HG03520 (cell line): ENCODE data around the gene HOXC6.

Experiments used
- ATAC-seq: cut with Tn5 transposase; IDR thresholded peaks from one replicate; pipeline ENCODE4 v1.9.1; 2021; ENCODE audit warnings: mild to moderate bottlenecking, moderate library complexity; ENCODE audit not compliant: unreplicated experiment

The HOXC6 gene

DNA sequence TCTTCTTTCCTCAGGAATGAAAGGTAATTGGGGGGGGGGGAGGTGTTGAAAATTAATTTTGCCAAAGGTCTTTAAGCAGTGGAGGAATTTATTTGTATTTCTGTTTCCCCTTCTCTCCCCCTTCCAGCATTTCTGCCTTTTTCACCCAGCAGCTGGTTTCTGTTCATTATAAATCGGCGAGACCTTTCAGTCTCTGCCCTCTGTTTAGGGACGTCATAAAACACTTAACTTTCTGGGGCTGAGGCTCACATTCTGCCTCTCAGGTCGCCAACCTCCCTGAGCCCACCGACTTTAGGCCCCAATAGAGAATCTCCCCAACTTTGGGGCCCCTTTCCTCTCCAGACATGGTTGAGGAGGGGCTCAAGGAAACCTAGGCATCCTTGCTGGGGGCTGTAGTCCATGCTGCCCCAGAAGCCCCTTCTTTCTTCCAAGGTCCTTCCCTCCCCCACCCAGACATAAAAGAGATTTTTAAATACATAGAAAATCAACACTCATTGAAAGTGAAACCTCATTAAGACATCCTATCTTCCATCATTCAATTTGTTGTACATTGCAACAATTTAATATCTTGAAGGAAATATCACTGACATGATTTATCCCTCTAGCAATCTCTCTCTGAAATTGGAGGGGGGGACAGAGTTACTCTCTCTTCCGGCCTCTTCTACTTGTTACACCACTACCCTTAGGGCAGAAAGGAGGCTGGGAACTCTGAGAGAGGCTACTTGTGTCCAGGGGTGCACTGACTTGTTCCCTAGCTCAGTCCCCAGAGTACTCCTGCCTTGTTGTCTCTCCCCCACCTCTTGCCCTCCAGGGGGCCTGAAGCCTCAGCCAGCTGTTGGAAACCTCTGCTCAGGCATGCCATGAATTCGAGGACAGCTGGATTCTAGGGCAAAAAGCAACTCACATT lies 2.5 kb upstream of the HOXC6 start:
- no peak for ATAC-seq

GRCh38 chr12:54026640-54027441 lies 1.4 kb upstream of the HOXC6 start:
- ATAC-seq = no peak

DNA sequence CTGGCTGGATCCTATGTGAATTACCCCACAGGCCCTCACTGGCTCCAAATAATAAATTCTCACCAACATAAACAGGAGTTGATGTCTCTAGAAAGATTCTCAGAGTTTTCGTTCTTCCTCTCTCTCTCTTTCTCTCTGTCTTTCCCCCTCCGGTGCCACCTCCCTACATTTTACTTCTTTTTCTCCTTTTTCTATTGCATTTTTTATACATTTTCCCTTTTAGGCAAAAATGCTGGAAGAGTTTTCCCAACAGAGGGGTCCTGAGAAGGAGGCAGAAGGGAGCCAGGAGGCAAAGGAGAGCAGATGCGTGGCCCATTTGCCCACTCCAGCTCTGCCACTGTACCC lies 826 bp upstream of the HOXC6 start:
- no peak for ATAC-seq

DNA sequence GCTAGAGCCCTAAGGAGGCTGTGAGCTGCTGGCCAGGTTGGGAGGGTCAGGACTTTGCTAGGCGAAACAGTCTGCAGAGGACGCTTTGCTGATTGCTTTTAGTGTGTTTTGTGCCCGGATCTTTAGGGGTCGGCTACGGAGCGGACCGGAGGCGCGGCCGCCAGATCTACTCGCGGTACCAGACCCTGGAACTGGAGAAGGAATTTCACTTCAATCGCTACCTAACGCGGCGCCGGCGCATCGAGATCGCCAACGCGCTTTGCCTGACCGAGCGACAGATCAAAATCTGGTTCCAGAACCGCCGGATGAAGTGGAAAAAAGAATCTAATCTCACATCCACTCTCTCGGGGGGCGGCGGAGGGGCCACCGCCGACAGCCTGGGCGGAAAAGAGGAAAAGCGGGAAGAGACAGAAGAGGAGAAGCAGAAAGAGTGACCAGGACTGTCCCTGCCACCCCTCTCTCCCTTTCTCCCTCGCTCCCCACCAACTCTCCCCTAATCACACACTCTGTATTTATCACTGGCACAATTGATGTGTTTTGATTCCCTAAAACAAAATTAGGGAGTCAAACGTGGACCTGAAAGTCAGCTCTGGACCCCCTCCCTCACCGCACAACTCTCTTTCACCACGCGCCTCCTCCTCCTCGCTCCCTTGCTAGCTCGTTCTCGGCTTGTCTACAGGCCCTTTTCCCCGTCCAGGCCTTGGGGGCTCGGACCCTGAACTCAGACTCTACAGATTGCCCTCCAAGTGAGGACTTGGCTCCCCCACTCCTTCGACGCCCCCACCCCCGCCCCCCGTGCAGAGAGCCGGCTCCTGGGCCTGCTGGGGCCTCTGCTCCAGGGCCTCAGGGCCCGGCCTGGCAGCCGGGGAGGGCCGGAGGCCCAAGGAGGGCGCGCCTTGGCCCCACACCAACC lies 1.5 kb downstream of the HOXC6 start:
- no peak for ATAC-seq

- no peak for ATAC-seq
Observed at GRCh38 chr12:54030442-54030801, 2.2 kb downstream of the HOXC6 start.

DNA sequence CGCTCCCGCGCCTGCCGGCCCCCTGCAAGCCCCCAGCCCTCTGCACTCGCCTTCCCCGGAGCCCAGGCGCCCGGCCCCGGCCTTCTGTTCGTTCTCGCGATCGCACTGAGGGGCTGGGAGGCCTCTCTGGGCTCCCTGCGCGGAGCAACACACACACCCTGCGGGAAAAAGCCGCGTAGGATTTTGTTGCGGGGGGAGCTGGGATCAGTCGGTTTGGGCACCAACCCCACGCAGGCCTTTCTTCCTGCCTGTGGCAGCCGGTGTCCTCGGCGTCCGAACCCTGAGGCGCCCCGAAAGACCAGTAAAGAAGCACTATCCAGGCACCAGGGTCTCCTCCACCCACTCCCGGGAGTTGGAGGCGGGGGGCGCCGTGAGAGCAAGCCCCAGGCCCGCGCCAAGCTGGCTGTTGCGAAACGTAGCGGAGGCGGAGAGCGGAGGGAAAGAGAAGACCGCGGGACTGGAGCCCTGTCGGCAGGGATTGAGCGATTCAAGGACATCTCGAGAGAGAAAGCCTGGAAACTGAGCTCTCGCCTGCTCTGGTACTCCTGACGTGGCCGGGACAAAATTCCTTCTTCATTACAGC lies 2.7 kb downstream of the HOXC6 start:
- no peak for ATAC-seq

- ATAC-seq = no peak
Observed at GRCh38 chr12:54031480-54031879, 3.2 kb downstream of the HOXC6 start.

DNA sequence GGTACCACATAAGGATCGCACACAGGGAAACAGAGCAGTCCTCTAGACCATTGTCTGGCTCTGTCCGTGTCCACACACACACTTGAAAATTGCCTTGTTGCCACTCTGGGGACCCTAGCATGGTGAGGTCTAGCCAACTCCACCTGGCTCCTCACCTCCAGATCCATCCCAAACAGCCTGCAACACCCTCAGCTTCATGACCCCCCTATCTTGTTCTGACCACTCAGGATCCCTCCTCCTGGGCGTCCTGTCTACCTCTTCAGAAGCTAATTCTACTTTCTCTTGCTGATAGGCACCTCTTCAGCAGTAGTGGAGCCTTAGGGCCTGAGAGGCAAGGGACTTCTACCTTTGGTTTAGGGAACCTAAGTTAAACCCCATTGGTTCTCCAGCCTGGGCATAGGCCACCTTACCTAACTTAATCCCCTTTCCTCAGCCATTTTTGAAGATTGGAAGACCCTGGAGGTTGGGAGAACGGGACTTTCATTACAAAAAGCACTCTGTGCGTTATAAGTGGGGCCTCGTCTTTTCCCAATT lies 3.9 kb downstream of the HOXC6 start:
- ATAC-seq = no peak

DNA sequence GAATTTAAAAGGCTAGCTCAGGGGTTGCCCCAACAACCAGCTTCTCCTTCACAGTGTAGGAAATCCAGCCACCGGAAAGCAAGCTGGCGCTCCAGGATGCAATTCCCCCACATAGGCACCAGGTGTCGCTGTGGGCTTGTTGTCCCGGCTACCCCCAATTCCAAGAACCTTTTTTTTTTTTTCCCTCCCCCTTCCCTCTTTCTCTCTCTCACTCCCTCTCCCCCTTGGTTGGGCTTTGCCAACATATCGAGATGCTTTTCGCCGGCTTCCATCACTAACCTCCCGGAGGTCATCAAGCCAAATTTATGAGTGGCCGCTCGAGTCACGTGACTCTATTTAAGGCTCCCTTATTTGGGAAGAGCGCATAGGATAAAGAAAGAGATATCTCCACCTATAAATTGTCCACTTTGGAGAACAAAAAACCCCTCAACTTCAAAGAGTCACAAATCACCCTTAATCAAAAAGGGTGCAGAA lies 4.4 kb downstream of the HOXC6 start, which contains the start of gene HOXC5:
Gene HOXC5 (plus strand): TSS at position 424 of the 474 bp plus-strand sequence. CDS start 73 bp downstream, outside the sequence.
- no peak for ATAC-seq

DNA sequence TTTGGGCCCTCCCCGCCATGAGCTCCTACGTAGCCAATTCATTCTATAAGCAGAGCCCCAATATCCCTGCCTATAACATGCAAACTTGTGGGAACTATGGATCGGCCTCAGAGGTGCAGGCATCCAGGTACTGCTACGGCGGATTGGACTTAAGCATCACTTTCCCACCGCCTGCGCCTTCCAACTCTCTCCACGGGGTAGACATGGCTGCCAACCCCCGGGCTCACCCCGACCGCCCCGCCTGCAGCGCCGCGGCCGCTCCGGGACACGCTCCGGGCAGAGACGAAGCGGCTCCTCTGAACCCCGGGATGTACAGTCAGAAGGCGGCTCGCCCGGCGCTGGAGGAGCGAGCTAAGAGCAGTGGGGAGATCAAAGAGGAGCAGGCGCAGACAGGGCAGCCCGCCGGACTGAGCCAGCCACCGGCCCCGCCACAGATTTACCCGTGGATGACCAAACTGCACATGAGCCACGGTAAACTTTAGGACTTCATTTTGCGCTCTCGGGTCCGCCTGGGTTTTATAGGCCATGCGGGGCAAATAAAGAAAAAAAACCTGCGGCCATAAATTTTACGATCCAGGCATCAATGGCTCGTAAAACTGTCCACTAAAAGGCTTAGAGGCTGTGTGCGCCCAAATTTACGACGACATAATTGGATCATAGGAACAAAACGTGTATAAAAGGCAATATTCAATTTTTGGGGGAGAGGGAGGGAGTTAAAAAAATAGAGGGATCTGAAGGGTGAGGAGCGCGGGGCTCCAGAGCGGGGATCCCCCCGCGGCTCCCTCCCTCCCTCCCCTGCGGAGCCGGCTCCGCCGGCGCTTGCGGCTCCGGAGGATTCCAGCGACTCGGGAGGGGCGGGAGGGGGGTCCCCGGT lies 5.1 kb downstream of the HOXC6 start:
- ATAC-seq = no peak

DNA sequence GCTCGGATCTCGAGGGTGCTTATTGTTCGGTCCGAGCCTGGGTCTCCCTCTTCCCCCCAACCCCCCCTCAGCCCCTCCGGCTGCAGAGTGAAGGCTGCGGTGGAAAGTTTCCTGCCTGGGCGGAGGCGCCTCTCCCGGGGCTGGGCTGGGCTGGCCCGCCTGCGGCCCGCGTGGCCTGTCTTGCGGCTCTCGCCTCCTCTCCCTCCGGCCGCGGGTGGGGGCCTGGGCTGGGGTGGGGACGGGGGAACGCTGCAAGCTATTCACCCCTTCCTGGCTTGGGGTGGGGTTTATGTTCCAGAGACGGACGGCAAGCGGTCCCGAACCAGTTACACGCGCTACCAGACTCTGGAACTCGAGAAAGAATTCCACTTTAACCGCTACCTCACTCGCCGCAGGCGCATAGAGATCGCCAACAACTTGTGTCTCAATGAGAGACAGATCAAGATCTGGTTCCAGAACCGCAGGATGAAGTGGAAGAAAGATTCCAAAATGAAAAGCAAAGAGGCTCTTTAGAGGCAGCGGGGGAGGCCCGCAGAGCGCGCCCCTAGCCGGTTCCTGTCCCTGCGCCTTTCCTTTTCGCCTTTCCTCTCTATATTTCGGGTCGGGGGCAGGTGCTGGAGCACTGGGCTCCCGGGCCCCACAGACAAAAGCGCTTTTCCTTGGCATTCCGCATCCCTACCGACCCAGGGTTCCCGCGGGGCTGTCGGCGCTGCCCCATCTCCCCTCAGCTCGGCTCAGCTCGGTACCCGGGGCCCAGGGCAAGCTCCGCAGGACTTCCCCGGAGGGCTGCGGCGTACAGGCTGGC lies 5.9 kb downstream of the HOXC6 start:
- no peak for ATAC-seq

GRCh38 chr12:54034785-54035310 lies 6.6 kb downstream of the HOXC6 start:
- no peak for ATAC-seq

DNA sequence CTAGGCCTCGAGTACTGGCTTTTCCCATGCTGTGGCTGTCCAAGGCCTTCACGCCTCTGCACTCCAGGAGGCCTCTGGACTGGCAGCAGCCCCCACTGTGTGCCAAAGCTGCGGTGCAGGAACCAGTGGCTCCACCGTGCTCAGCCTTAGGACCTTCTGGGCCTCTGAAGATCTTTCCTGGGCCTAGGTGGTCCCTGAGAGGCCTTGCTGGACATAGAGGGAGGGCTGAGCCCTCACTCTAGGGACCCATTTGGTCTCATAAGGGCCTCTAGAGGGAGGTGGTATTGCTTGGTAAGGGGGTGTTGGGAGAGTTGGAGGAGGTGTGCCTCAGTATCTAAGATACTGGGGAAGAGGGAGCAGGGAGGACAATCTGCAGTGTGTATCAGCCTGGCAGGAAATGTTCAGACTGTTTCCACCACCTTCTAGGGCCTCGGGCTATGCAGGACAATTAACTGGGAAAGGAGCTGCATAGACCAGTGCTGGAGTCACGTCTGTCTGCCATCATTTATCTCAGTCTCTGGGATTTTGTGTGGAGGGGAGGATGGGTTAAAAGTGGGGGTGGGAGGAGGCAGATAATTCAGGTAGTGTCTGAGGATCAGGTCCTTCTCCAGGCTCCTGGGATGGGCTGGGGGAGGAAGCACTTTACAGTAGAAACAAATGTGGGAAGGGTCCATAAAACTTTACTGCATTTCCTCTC lies 7.5 kb downstream of the HOXC6 start:
- no peak for ATAC-seq

- ATAC-seq = no peak
Observed at GRCh38 chr12:54036620-54037359, 8.6 kb downstream of the HOXC6 start.

DNA sequence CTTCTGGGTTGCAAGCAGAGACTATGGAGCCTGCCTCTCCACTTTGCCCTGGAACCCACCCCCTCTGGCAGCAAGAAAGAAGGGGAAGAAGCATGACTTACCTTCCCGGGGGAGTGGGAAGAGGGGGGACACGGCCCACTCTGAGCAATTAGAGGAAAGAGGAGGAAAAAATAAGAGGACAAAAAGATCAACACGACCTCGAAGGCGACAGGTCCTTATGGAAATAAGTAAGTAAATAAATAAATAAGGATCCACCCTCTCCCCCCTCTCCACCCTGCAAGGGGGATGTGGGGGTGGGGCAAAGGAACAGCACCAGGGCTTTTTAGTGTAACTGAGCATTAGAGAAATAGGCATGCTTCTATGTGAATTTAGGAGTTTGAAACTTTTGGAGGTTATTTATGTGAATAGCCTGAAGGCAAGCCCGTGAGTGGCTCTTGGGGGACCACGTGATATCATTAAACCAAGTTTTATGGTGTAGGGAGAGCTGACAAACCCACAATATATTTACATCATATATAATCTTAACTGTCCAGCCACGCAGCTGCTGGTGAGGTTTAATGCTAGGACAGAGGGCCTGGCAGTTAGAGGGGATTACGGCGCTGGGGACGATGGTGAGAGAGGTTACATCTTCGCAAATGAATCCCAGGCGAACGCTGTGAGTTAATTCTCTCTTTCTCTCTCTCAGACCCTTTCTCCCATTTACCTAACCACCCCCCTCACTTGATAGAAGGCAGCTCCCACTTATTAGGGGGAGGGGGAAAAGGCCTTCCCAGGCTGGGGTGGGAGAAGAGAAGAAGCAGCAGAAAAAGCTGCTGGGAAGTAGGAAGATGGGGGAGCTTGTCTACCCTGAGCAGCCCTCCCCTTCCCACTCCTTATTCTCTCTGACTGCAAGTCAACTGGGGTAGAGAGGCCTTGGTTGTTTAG lies 9.4 kb downstream of the HOXC6 start:
- no peak for ATAC-seq
